ENCODE results near the gene OR2M4. TPM values are rescaled to one million over a fixed set of nuclear protein-coding genes. Genes with fewer than 3 reads are reported as not detected.
A peak's percentile ranks its signal among the peaks of the same experiment; 100 is the strongest.
"Not testable (repeated sequence)": the region's sequence is repeated elsewhere in the genome, so short reads cannot be mapped to it uniquely, and the experiment has no call there.

OR2M4 gene
- total RNA-seq, 4 donors from 2014 or later, result not detected

GRCh38 chr1:248243204-248243603, 12.0 kb downstream of the OR2M4 start:
- H3K4me1 ChIP-seq, result no peaks in the 10 kb centered on the region
- intact Hi-C loops (cut with DNase I), result no loop called here
- H3K27ac ChIP-seq (replicated peaks in 1 of 4), result no peak overlapping the region
- TF ChIP-seq EP300 (IDR thresholded peaks at IDR 0.05) (no peak), CTCF (IDR thresholded peaks at IDR 0.05) (peak in 2 of 3 experiments; percentile 23 to 47)
- H3K9me3 ChIP-seq, result no peaks in the 10 kb centered on the region
- 11% methylated on average over 14 of the region's 14 CpGs for WGBS
- H3K4me3 ChIP-seq, result no peak overlapping the region
- DNase-seq (ENCODE audit: extremely low spot score), result no peak
- no peaks in the 10 kb centered on the region for H3K36me3 ChIP-seq
- H3K27me3 ChIP-seq, result no peaks in the 10 kb centered on the region

GRCh38 chr1:248259309-248259708, 28.1 kb downstream of the OR2M4 start:
- DNase-seq (ENCODE audit: extremely low spot score); H3K27me3 ChIP-seq; intact Hi-C loops (cut with DNase I); H3K36me3 ChIP-seq; H3K4me3 ChIP-seq; H3K4me1 ChIP-seq; H3K27ac ChIP-seq (replicated peaks in 1 of 4): not testable (repeated sequence)
- WGBS, result 68% methylated on average over 1 of the region's 1 CpG
- peaks cover 0 to 11% (median 5%) of the 10 kb centered on the region in 4 donors for H3K9me3 ChIP-seq

- no peak overlapping the region for H3K27ac ChIP-seq (replicated peaks in 1 of 4)
- no peaks in the 10 kb centered on the region for H3K9me3 ChIP-seq
- no peaks in the 10 kb centered on the region for H3K36me3 ChIP-seq
- TF ChIP-seq EP300 (IDR thresholded peaks at IDR 0.05) (no peak), POLR2A (IDR thresholded peaks at IDR 0.05; ENCODE audit: low read depth) (no peak), CTCF (IDR thresholded peaks at IDR 0.05) (no peak), POLR2AphosphoS5 (IDR thresholded peaks at IDR 0.05) (no peak)
- no peak for DNase-seq (ENCODE audit: extremely low spot score)
- WGBS, result 59% methylated on average over 4 of the region's 4 CpGs
- H3K27me3 ChIP-seq, result no peaks in the 10 kb centered on the region
- no peaks in the 10 kb centered on the region for H3K4me1 ChIP-seq
- H3K4me3 ChIP-seq, result no peak overlapping the region
- intact Hi-C loops (cut with DNase I), result no loop called here
Observed at GRCh38 chr1:248268178-248268577, 37.0 kb downstream of the OR2M4 start.

GRCh38 chr1:248273225-248273624, 42.0 kb downstream of the OR2M4 start:
- H3K9me3 ChIP-seq; DNase-seq (ENCODE audit: extremely low spot score); H3K4me1 ChIP-seq; intact Hi-C loops (cut with DNase I); H3K4me3 ChIP-seq; H3K36me3 ChIP-seq; H3K27me3 ChIP-seq; H3K27ac ChIP-seq (replicated peaks in 1 of 4): not testable (repeated sequence)
- no CpG with 5 or more reads among the region's 16 CpGs for WGBS

- Histone ChIP-seq H3K27ac (replicated peaks in 1 of 4) (no peak within 1 kb of the TSS), H3K4me1 (no peaks in the 10 kb centered on the region), H3K36me3 (no peaks in the 10 kb centered on the region), H3K4me3 (no peak within 1 kb of the TSS), H3K27me3 (no peaks in the 10 kb centered on the region), H3K9me3 (no peaks in the 10 kb centered on the region)
- intact Hi-C loops (cut with DNase I), result no loop called here
- DNase-seq (ENCODE audit: extremely low spot score), result no peak
- TF ChIP-seq EP300 (IDR thresholded peaks at IDR 0.05) (no peak), POLR2AphosphoS5 (IDR thresholded peaks at IDR 0.05) (no peak), CTCF (IDR thresholded peaks at IDR 0.05) (no peak), POLR2A (IDR thresholded peaks at IDR 0.05; ENCODE audit: low read depth) (no peak)
- WGBS, result 30% methylated on average over 1 of the region's 1 CpG
Observed at GRCh38 chr1:248277876-248278275, 46.7 kb downstream of the OR2M4 start, which contains the start of gene OR2T33. TSS of gene OR2T33 (minus strand) at chr1:248277976. CDS start at chr1:248273814, 4,162 bp downstream.

- Histone ChIP-seq H3K4me1 (no peaks in the 10 kb centered on the region), H3K4me3 (no peak overlapping the region), H3K27ac (replicated peaks in 1 of 4) (no peak overlapping the region), H3K27me3 (no peaks in the 10 kb centered on the region), H3K36me3 (no peaks in the 10 kb centered on the region), H3K9me3 (no peaks in the 10 kb centered on the region)
- 47% methylated on average over 6 of the region's 6 CpGs for WGBS
- TF ChIP-seq POLR2A (IDR thresholded peaks at IDR 0.05; ENCODE audit: low read depth) (no peak), EP300 (IDR thresholded peaks at IDR 0.05) (no peak), POLR2AphosphoS5 (IDR thresholded peaks at IDR 0.05) (no peak), CTCF (IDR thresholded peaks at IDR 0.05) (no peak)
- DNase-seq (ENCODE audit: extremely low spot score), result no peak
- intact Hi-C loops (cut with DNase I), result no loop called here
Observed at GRCh38 chr1:248288391-248288790, 57.2 kb downstream of the OR2M4 start.

All from esophagus muscularis mucosa (tissue), 4 donors.